C1 segment of cervical spinal cord (tissue), 14 donors: ENCODE measurements around the gene SAMD11.

Experiments used
- DNase-seq, 14 donors: peaks; one replicate each; lab custom pipeline; 2025; lab: John Stamatoyannopoulos, UW

SAMD11 gene

DNA sequence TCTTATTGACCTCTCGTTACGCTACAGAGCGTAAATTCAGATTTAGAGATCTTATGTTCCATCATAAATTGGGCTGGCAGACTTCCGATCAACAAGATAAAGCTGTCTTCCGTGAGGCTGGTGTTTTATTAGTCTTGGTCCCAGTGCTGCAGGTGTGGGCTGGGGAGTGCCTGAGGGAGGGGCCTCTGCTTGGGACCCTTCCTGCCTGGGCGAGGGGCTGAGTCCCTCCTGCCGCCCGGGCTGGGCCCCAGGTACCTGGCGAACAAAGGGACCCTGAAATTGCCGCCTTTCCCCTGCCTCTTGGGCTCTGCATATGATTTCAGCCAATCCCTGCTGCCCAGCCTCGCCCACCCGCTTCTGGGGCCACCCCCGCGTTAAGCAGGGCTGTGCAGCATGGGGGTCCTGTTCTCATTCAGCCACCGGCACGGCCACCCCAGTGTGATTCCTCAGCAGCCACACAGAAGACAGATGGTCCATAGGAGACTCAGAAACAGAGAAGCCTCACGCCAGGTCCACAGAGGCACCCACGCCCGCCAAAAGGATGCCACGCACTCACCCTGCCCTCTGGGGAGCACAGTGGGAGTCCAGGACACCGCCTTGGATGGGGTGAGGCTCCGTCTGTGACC, 6.1 kb upstream of the SAMD11 start:
- no peak for DNase-seq

DNA sequence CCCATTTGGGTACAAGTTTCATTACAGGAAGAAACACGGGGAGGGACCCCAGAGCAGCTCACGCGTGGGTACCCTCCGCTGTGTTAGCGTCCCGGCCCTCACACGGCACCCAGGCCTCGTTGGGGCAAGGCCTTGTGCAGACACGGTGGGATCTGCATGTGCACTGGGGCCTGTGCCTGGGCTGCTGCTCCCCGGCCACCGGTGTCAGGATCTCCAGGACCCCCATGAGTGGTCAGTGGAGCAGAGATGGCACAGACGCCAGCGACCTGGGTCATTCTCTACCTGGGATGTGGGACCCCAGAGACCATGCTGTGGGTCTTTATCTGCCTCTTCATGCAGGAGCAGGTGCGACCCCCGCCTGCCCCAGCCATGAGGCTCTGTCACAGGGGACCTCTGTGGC, 5.4 kb upstream of the SAMD11 start:
- DNase-seq: no peak

GRCh38 chr1:918843-919242, 4.9 kb upstream of the SAMD11 start:
- DNase-seq: no peak

DNA sequence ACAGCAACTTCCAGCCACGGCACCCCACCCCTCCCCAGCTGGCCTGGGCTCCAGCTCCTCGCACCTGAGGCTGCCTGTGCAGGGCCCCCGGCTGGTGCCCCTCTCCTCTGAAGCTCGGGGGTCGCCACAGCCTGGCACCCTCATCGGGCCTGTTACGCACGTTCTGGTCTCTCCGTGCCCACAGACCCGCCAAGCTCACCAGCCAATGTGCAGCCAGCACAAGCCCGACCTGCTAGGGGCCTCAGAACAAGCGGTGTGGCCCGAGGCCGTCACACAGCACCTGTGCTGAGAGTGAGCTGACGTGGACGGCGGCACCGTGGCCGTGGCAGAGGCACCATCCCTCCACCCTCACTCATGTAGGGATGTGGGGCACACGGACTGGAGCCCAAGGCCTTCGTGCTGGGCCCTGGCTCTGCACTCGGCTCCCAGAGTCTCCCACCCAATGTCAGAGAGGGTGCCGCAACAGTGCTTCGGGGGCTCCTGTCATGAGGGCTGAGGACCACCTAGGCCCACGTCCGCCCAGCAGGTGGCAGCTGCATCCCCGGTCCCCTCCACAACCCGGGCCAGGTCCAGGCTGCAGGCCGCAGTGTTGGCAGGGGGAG, 4.4 kb upstream of the SAMD11 start:
- no peak for DNase-seq

GRCh38 chr1:920010-920409, 3.7 kb upstream of the SAMD11 start:
- no peak for DNase-seq

DNA sequence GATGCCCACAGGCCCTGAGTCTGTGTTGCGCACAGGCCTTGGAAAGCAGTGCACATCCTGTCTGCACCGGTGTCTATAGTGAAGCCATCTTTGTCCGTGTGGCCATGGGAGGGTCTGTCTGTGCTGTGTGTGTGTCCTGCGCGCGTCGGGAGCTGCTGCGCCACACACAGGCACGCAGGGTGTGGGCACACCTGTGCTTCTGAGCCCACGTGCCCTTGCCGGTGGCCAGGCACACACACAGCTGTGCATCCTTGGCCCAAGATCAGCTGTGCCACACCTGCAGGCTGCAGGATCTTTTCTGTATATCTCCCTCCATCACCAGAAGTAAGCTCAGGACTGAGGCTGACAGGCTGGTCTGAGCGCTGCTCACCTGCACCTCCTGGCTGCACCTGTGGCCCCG, 3.2 kb upstream of the SAMD11 start:
- DNase-seq: no peak

DNA sequence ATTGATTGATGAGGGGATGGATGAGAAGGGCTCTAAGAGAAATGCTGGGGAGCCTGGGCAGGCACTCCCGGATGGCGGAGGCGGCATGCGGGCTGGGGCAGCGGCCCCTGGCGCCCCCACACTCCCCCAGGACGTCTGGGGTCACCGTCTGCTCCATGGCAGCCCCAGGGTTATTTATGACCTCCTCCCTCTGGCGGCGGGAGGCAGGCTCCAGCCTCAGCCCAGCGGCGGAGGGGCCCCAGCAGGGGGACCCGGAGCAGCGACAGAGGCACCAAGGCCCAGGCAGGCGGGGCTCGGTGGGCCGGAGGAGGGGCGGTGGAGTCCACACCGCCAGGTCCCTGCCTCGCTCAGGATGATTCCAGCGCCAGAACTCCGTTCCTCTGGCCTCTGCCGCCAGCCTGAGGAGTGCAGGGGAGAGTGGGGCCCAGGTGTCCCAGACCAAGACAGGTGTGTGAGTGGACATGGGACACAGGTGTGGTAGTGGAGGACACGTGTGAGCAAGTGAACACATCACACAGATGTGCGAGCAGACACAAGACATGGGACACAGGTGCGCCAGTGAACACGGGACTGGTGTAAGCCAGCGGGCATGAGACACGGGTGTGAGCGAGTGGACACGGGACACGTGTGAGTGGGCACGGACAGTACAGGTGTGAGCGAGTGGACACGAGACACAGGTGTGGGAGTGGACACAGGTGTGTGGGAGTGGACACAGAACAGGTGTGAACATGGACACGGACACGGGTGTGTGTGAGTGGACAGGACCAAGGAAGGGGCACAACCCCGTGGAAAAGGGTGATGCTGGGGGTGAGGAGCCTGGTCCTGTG, 2.5 kb upstream of the SAMD11 start:
- peak in 7 of 14 donors; percentile 14 to 74 (median 33) for DNase-seq

DNA sequence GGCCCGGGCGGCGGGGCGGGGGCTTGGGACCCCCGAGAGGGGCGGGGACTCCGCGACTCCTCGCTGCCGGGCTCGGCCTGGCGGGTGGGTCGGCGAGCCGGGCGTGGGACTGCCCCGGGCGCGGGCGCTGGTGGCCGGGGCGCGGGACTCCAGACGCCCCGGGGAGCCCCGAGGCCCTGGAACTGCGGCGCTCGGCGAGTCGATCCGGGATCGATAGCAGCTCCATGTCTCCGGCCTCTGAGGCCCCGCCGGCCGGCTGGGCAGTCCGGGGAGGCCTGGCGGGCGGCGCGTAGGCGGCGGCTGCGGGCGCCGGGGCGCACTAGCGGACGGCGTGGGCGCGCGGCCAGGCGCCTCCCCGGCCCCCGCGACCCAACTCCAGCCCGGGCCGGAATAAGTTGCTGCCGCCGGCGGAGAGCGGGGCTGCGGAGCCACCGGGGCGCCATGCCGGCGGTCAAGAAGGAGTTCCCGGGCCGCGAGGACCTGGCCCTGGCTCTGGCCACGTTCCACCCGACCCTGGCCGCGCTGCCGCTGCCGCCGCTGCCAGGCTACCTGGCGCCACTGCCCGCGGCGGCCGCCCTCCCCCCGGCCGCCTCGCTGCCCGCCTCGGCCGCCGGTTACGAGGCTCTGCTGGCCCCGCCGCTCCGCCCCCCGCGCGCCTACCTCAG, 400 bp downstream of the SAMD11 start:
- DNase-seq: no peak

DNA sequence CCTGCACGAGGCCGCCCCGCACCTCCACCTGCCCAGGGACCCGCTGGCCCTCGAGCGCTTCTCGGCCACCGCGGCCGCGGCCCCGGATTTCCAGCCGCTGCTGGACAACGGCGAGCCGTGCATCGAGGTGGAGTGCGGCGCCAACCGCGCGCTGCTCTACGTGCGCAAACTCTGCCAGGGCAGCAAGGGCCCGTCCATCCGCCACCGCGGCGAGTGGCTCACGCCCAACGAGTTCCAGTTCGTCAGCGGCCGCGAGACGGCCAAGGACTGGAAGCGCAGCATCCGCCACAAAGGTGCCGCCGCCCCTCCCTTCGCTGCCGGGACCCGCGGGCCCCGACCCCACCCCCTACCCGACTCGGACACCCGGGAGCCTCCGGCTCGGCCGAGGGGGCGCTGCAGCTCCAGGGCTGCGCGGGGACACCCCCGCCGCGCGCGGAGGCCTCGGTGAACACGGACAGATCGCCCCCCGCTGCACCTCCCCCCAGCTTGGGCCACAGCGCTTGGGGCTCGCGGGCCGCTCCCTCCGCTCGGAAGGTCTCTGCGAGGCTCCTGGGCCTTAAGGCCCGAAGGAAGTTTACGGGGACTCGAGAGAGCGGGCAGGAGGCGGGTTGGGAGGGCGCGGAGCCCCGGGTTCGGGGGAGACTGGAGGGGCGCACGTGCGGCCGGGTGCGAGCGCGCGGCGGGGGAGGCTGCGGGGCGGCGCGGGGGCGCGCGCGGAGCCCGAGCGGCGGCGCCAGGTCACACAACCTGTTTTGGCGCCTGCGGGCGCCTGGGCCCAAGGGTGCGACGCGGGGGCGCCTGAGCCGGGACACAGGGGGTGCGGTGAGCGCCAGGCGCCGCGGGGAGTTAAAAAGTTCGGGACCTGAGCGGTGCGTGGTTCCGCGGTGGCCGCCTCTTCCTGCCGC, 1.2 kb downstream of the SAMD11 start:
- peak in 3 of 14 donors; percentile 24 to 63 (median 30) for DNase-seq

DNA sequence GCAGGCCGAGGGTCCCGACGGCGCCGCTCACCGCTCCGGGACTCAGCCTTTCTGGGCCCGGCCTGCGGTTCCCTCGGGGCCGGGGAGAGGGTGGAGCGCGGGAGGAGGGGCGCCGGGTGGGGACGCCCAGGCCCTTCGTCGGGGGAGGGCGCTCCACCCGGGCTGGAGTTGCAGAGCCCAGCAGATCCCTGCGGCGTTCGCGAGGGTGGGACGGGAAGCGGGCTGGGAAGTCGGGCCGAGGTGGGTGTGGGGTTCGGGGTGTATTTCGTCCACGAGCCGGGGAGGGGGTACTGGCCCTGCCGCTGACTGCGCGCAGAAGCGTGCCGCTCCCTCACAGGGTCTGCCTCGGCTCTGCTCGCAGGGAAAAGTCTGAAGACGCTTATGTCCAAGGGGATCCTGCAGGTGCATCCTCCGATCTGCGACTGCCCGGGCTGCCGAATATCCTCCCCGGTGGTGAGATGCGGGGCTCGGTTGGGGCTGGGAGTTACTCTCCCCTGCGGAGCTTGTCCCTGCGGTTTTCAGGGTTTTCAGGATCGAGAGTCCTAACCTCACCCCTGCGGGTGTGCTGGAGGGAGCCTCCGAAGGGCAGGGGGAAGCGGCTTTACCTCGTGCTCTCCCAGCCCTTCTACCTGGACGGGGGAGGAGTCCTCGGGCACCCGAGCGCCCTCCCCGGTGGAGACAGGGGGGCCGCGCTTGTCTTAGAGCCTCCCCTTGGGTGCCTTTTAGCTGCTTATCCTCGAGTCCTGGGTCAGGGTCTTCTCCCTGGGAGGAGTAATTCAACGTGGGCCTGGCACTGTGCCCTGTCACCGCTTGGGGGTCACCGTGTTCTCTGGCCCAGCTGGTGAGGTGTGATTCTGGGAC, 2.1 kb downstream of the SAMD11 start:
- no peak for DNase-seq

DNA sequence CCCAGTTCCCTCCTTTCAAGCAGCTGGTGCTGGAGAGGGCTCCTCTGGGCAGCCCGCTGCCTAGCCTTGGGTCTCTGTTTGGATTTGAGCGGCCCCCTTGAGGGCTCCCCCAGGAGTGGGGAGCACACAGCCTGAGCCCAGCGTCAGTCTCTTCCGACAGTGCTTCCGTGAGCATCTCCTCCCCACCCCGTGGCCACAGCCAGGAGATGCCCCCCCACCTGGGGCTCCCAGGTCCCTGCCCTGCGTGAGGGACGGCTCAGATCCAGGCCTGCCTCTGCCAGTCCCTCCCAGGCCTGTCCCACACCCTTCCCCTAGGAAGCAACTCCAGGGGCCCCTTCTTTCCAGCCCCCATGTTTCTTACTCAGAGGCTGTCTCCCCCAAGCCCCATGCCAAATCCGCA, 3.5 kb downstream of the SAMD11 start:
- no peak for DNase-seq

- no peak for DNase-seq
Measured at GRCh38 chr1:927748-928147, 4.0 kb downstream of the SAMD11 start.

- DNase-seq: no peak
Measured at GRCh38 chr1:928825-929661, 5.3 kb downstream of the SAMD11 start.

DNA sequence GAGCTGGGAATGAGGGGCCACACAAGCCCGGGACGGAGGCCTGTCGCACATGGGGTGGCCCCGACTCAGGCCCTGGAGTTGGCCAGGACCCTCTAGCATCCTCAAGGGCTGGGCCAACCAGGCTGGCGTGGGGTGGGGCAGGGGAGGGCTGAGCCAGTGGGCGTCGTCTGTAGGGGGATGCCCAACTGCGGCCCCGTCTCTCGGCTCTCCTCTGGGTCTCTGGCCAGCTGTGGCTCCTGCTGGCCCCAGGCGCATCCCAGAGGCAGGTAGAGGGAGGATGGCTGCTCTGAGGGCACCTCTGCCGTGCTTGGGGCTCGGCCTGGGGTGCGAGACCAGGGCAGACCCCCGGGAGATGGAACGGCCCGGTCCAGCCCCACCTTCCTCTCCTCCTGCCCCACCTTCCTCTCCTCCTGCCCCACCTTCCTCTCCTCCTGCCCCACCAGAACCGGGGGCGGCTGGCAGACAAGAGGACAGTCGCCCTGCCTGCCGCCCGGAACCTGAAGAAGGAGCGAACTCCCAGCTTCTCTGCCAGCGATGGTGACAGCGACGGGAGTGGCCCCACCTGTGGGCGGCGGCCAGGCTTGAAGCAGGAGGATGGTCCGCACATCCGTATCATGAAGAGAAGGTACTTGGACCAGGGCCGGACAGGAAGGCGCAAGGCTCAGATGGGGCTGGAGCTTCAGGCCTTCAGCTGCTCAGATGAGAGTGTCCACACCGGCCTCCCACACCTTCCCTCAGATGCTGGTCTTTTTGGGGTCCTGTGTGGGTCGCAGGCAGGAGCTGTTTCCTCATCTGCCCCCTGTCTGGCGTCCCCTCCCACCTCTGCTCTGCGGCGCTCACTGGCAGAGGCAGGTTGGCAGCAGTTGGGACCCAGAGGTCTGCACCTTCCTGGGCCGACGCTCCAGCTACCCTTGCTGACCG, 6.2 kb downstream of the SAMD11 start:
- no peak for DNase-seq

- DNase-seq: no peak
Measured at GRCh38 chr1:930633-931138, 7.0 kb downstream of the SAMD11 start.

- DNase-seq: no peak
Measured at GRCh38 chr1:931380-932172, 7.9 kb downstream of the SAMD11 start.

DNA sequence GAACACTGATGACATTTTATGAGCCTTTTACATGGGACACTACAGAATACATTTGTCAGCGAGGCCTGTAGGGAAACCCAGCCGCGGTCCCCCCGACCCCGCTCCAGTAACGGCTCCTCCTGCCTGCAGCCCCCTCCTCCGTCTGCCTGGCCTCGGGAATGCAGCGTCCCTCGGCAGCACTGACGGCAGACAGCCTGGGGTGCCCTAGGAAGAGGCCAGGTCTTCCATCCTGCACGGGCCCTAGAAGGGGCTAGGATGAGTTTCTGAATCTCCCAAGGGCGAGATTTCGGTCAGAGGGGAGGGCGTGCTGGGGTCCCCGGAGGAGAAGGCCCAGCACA, 8.4 kb downstream of the SAMD11 start:
- no peak for DNase-seq
